ENCODE results near the gene ERAS.

GRCh38 chrX:48791063-48791820 is 35.1 kb upstream of the ERAS start:
- TF ChIP-seq CTCF (conservative IDR thresholded peaks at IDR 0.05; ENCODE audit: low read length) (no peak), EZH2phosphoT487 (IDR thresholded peaks at IDR 0.05; ENCODE audit: borderline replicate concordance, low read depth, low read length) (no peak)
